Globus pallidus (tissue), 1 donor: ENCODE results near the gene HM13.
"Not testable (repeated sequence)": the region's sequence is repeated elsewhere in the genome, so short reads cannot be mapped to it uniquely, and the experiment has no call there.

Experiments
- DNase-seq: peaks from one replicate; pipeline ENCODE4 v3.0.0-alpha.2; 2015; ENCODE audit warnings: low spot score

Gene HM13

GRCh38 chr20:31590717-31591225 lies 76.5 kb downstream of the HM13 start:
- DNase-seq = no peak

- DNase-seq = no peak
Observed at GRCh38 chr20:31593221-31594001, 79.2 kb downstream of the HM13 start.

GRCh38 chr20:31594002-31594557 lies 79.8 kb downstream of the HM13 start:
- DNase-seq = no peak

GRCh38 chr20:31594558-31595379 lies 80.5 kb downstream of the HM13 start:
- no peak for DNase-seq

- DNase-seq = no peak
Observed at GRCh38 chr20:31595380-31595653, 81.1 kb downstream of the HM13 start.

GRCh38 chr20:31595654-31596411 lies 81.6 kb downstream of the HM13 start:
- no peak for DNase-seq

- DNase-seq = not testable (repeated sequence)
Observed at GRCh38 chr20:31596412-31596715, 82.1 kb downstream of the HM13 start.

GRCh38 chr20:31596831-31597480 lies 82.7 kb downstream of the HM13 start:
- DNase-seq = no peak

GRCh38 chr20:31597481-31597855 lies 83.2 kb downstream of the HM13 start:
- no peak for DNase-seq

- no peak for DNase-seq
Observed at GRCh38 chr20:31602431-31602778, 88.2 kb downstream of the HM13 start.

- no peak for DNase-seq
Observed at GRCh38 chr20:31602779-31603441, 88.7 kb downstream of the HM13 start.

- DNase-seq = peak; percentile 96
Observed at GRCh38 chr20:31603822-31604566, 89.8 kb downstream of the HM13 start.

- peak; percentile 29 for DNase-seq
Observed at GRCh38 chr20:31604567-31605030, 90.4 kb downstream of the HM13 start.

GRCh38 chr20:31605031-31605901 lies 91.0 kb downstream of the HM13 start, which contains the start of gene ID1:
ID1 (plus strand) TSS chr20:31605289; CDS start chr20:31605388, 99 bp downstream.
- peak; percentile 95 for DNase-seq

GRCh38 chr20:31605902-31606803 lies 91.9 kb downstream of the HM13 start:
- no peak for DNase-seq

- no peak for DNase-seq
Observed at GRCh38 chr20:31606804-31607639, 92.8 kb downstream of the HM13 start.

- DNase-seq = no peak
Observed at GRCh38 chr20:31607640-31608250, 93.5 kb downstream of the HM13 start.
